ENCODE measurements around the gene GIT1.
"Not testable (repeated sequence)": the region's sequence is repeated elsewhere in the genome, so short reads cannot be mapped to it uniquely, and the experiment has no call there.

The GIT1 gene

DNA sequence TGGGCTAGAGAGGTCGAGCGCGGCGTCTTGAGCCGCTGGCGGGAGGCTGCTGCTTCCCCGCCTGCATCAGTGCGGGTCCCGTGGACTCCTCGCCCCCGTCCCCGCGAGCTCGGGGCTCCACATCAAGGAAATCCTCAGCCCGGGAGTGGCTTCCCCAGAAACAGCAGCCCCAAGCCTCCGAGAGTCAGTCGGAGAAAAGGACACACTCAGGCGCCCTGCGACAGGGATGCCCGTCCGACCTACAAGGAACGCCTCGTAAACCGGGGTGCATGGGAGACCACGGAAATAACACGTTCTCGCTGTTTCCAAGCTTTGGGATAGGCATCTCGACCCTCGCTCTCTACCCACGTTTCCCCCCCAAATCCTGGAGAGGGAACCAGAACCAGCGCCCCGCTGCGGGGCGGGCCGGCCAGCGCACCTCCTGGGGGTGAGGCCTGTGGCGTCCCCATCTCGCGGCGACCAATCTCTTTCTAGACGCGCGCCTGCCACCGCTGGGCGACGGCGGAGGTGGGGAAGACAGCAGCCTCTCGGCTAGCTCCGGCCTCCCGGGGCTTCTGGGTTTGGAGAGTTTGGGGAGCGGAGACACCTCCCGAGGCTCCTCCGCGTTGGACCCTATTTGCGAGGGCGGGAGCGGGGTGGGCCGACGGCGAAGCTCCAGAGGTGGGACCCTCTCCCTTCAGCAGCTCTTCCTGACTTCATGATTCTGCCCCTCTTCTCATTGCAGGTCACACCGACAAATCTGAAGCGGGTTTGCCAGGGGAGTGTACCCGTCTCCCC is 21.7 kb downstream of the GIT1 start:
- peak; percentile 89 for DNase-seq

DNA sequence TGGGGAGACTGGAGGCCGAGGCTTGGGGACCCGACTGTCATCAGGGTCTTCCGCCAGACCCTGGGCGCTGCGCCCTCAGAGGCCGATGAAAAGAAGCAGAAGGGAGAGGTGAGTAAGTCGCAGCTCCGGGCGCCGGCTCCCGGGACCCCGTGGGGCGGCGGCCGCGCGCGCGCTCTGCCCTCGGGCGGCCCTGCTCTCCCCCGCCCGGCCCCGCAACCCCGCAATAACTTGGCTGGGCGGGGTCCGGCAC is 22.2 kb downstream of the GIT1 start:
- DNase-seq = no peak

DNA sequence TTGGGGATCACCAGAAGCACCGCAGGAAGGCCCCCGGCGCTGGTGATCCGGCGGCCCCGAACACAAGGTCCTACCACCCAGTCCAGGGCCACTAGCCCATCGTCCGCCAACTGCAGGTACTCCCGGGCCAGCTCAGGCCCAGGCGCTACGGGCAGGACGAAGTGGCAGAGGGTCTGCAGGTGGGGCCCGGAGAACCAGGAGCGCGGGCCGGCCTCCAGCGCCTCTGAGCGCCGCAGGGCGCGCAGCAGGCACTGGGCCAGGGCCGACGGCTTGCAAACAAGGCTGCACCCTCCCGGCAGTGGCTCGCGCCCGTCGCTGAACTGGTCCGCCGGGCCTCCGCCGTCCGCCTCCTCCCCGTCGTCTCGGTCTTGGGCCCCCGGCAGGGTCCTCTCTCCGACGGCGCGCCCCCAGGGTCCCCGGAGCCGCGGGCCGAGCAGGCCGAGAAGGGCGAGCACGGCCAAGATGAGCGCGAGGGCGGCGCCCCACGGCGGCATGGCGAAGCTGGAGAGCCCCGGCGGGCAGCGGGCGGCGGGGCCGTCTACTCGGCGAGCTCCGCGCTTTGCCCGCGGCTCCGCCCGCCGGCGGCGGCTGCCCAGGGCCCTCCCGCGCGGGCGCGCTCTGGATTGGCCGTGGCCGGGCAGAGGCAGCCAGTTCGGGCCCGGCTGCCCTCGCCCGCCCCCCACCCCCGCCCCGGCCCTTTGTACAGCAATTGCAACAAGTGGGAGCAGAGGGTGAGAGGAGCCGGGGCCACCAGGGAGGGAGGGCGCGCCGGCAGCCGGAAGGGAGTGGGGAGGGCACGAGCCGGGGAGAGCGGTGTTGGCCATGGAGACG is 22.8 kb downstream of the GIT1 start, which contains the start of gene ABHD15:
Gene ABHD15, minus strand, starts transcription at position 565 of the 831 bp plus-strand sequence. Its CDS starts 71 bp downstream, at position 494.
- peak; percentile 76 for DNase-seq

DNA sequence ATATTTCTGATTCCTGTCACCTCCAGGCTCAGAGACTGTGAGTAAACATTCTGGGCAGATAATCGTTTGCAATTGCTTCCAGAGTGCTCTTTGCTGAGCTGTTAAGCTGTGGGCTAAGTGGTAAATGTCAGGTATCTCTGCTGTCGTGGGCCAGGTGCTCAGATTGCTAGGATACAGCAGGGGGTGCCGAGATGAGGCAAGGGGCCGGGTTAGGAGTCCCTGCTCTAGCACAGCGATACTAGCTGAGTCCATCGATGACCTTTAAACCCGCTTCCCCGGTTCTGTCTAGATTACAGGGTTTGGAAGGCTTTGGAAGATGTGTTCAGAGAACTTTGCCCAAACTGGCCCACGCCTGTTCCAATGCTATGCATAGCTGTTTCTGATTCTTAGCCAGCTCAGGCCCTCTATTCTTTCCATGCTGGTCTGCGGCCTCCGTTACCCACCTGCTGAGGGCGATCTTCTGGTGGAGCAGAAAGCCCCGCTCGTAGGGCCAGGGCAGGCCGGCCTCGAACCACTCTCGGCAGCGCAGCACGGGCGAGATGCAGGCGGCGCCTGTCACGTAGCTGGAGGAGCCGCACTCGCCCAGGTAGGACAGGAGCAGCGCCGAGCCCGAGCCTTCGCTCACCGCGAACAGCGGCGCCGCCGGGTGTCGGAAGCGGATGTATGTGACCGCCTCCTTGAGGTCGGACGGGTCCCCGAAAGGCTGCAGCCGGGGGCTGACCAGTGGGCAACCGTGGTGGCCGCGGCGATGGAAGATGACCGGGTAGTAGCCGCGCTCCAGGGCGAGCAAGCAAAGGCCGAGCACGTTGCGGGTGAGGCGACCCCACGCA is 23.6 kb downstream of the GIT1 start:
- DNase-seq = peak; percentile 72

DNA sequence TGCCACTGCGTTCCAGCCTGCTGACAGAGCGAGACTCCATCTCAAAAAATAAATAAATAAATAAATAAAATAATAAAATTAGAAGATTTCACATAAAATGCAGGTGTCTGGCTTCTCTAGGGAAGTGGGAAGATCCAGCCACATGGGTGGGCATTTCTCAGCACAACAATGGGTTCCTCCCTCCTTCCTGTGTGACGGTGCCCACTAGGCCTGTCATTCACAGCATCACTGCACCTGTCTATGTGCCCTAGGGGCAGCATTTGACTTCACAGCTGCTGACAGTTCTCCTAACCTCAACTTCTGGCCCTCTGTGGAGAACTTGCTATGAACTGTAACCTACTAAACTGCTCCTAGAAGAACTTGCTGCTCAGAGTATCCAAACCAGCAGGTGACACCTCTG is 25.6 kb downstream of the GIT1 start:
- no peak for DNase-seq

DNA sequence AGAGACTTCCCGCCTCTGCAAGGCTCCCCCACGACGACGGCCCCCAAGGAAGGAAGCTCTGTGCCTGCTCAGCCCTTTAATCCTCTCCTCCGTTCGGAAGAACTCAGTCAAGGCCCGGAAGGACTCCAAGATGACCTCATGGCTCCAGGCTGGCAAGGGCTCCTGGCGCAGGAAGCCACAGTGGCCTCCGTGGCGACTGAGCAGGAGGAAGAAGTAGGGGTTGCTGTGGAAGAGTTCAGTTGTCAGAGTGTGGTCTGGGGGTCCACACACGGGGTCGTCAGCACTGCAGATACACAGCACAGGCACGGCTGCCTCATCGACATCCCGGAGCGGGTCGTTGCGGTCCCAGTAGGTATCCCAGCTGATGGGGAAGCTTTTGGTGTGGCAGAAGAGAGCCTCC is 26.8 kb downstream of the GIT1 start:
- DNase-seq = no peak

DNA sequence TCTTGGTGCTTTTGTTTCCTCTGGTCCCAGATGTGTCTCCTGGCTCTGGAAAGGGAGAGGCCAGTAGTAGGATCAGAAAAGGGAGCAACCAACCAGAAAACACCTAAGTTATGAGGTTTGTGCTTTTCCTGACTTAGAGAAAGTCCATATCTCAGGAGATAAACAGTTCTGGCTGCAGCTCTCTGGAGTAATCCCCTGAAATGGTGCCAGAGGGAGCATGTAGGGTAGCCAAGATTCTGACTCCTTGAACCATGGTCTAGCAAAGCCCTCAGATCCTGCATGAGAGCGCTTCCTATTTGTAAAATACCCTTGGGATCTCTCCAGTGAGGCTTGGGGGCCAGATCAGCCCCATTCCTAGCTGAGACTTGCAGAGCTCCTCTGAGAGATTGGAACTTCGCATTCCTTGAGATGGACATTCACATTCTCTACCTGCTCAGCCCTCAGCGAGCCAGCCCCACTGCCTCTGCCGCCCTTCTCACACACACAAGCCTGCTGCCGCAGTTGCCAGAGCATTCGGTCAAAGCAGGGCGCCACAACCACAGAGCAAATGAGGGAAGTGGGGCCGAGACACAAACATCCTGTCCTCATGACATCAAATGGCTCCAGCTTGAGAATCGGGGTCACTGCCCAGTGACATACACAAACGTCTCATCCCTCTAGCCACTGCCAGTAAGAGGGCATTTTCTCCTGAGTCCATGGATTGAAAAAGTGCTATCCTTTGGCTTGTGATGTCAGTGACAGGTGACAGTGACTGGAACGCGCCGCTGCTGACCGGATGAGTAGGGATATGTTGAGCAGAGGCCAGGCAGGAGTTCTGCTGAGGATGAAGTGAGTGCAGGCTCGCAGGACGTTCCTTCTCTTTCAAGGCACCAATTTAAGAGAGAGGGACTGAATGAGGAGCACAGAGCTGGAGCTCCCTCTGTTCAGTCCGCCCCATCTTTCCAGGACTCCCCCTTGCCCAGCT is 27.6 kb downstream of the GIT1 start:
- no peak for DNase-seq

DNA sequence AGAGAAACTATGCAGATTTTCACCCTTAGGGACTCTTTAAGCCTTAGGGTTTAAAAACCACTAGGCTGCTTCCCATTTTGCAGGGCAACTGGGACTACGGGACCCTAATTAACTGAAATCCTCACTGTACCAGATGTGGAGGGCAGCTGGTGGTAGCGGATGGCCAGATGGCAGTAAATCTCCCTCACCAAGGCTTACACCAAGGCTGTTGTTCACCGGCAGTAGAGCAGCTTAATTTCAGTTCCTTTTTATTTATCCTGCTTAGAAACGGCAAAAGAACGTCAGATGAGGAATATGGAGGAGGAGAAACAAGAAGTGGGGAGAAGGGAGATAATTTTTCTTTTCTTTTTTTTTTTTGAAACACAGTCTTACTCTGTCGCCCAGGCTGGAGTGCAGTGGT is 29.1 kb downstream of the GIT1 start:
- DNase-seq = no peak

DNA sequence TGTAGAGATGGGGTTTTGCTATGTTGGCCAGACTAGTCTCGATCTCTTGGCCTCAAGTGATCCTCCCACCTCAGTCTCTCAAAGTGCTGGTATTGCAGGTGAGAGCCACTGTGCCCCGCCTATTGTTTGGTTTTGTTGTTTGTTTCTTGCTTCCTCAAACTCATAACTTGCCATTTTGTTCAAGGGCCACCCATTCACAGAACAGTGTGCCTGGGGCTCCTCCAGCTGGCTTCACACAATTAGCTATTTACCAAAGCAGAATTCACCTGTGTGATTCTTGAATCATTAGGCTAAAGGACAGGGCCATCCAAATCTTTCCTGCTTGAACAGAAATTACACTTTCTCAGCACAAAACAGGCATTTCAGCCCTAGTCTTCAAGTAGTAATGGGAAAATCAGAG is 29.8 kb downstream of the GIT1 start:
- DNase-seq = no peak

DNA sequence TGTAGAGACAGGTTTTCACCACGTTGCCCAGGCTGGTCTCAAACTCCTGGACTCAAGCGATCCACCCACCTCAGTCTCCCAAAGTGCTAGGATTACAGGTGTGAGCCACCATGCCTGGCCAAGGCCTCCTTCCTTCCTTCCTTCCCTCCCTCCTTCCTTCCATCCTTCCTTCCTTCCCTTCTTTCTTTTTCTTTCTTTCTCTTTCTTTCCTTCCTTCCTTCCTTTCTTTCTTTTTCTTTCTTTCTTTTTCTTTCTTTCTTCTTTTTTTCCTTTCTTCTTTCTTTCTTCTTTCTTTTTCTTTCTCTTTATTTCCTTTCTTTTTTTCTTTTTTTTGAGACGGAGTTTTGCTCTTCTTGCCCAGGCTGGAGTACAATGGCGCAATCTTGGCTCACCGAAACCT is 31.3 kb downstream of the GIT1 start:
- DNase-seq = not testable (repeated sequence)

DNA sequence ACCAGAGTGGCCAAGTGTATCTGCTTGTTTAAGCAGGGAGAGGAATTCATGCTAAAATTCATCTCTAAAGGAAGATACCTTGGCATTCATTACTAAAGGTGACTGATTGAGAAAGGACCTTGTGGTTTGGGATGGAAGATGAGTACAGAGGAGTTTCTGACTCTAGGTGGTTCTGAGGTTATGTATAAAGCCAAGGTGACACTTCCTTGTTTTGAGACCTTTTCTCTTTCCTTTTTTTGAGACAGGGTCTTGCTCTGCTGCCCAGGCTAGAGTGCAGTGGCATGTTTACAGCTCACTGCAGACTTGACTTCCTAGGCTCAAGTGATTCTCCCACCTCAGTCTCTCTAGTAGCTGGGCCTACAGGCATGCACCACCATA is 31.7 kb downstream of the GIT1 start:
- DNase-seq = peak; percentile 38

DNA sequence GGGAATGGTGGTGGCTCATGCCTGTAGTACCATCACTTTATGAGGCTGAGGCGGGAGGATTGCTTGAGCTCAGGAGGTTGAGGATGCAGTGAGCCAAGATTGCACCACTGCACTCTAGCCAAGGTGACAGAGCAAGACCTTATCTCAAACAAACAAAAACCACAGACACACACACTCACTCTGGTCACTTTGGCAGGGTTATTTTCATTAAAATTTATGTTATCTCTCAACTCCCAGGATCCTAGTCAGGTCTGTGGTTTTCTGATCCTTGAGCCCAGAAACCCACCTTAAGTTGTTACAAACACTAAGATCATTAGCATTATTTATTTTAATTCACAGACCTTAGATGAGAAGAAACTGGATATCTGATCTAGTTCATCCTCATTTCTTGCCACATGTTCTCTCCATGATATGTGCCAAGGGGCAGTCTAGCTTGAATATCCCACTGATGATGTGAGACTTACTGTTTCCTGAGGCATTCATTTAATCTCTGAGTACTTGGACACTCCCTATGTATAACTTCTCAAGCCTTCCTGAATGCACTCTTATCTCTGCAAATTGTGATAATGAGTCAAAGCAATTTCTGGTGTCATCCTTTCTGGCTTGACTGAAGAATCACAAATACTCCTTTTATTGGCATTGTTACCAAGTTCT is 32.2 kb downstream of the GIT1 start:
- no peak for DNase-seq

DNA sequence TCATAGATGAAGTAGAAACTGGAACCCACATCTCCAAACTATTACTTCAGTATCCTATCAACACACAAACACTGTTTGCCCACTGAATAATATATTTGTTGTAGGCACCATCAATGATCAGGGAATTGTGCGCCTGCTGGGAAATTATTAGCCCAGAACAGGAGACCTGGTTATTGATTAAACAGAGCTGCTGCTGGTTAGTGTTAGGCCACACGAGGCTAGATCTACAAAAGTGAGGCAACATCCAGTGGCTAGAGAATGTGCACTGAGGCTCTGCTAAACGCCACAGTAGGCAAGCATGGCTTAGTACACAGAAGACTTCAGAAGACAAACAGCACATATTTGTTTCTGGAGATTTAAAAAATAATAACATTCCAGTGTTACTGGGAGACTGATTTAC is 33.6 kb downstream of the GIT1 start:
- no peak for DNase-seq

DNA sequence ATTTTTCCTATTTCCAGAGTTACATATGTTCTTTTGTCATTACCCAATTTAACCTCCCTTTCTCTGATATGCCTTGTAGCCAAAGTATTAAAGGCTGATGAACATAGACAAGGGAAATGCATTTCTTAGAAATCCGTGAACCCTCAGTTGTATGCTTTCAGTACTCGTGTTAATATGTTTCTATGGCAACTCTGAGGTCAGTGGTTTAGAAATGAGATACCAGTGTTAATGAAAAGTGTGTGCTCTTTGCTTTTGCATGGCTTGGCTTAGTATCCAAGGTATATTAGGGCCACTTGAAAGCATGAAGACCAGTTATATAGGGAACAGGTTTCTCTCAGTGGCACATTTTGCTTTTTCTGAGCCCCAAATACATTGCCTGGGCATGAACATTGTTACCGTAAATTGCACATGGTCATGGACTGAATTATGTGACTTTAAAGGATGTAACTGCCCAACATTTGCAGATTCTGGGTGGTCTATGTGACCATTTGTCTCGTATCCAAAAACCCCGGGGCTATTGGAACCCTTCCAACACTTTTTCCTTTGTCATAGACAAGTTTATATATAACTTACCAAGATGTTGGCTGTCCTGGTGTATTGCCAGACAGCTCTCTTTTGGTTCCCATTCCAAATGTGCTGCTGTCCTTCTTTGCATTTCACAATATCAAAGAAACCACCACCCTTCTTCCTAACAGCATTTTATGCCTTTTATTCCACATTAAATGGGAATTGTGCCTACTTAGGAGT is 40.1 kb downstream of the GIT1 start:
- peak; percentile 53 for DNase-seq

DNA sequence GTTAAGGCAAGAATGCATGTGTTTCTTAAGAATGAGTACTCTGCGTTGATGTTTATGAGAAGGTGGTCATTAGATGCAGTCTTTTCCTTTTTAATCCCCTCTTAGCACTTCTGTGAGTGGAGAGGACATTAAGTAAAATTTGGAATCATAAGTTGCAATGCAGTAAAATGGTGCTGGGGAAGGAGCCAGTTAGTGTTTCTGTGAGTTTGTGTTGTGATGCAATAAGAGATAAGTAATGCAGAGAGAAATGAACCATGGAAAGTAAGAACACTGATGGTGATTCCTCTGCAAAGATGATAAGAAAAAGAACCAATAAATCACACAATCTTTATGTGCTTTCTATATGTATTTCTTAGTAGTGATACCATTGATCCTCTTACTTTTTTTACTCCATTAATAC is 42.6 kb downstream of the GIT1 start:
- DNase-seq = no peak

DNA sequence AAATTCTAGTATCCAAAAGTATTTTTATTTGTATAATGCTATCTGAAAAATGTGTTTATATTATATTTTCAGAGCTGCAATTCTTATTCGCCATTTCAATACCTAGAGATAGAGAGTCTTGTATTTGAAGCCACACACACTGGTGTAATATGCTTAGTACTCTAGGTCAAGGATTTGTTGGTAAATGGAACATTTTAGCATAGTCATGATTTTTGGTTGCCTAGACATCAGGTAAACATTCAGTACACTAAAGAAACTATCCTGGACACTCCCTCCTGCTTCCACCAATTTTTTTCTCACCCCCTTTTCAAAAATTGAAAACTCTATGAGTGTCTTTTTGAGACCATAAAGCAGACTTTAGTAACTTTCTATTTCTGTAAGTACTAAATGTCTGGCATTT is 43.4 kb downstream of the GIT1 start:
- DNase-seq = no peak

DNA sequence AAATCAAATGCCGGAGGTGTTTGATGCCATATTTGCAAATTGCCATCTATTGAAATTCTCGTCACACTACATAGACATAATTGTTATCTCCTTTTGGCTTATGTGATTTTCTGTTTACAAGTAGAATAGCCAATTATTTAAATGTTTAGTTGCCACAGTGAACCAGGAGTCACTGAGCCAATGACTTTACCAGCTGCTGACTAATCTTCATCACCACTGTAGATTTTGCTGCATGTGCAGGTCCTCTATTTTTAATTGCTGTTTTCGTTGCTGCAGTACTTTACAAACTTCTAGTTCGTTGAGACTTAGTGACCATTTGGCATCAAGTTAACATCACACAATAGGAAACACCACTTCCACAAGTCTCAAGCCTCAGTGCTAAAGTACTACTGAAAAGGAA is 45.4 kb downstream of the GIT1 start:
- no peak for DNase-seq

DNA sequence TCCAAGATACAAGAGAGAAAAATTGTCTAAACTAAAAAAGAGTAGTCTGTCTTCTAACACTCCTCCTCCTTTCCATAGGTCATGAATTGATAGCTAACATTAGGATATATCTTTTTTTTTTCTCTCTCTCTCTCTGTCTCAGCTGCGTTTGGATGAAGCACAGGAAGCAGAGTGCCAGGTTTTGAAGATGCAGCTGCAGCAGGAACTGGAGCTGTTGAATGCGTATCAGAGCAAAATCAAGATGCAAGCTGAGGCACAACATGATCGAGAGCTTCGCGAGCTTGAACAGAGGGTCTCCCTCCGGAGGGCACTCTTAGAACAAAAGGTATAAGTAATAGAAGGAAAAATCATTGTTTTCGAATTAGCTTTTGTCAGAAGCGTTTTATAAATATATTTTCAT is 55.5 kb downstream of the GIT1 start:
- DNase-seq = no peak

DNA sequence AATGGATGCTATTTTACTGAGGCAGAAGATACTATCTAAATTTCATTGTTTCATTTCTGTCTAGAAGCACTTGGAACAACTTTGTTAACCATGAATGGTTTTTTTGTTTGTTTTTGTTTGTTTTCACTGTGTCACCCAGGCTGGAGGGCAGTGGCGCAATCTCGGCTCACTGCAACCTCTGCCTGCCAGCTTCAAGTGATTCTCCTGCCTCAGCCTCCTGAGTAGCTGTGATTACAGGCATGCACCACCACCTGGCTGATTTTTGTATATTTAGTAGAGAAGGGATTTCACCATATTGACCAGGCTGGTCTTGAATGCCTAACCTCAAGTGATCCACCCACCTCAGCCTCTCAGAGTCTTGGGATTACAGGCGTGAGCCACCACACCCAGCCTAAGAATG is 63.1 kb downstream of the GIT1 start:
- DNase-seq = no peak

DNA sequence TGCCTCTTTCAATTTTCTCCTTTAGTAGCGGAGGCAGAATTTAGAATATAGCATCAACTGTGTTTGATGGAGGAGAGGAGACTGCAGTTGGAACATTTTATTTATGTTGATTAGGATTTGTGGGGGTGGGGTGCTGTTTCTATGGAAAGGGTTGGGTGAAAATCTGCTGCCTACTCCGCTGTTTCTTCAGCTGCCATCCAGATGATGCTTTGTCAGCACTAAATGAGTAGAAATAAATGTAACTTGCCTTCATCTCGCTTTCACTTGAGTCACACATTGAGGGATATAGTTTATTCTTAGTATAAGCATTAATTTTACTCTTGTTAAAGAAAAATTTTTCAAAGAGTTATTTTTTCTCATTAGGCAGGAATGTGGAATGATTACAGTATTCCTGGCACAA is 64.8 kb downstream of the GIT1 start:
- DNase-seq = no peak

Measured in activated CD4-positive, alpha-beta T cell treated with anti-CD3 and anti-CD28 coated beads, Interleukin-2, Interleukin-6, amounts not matched to agents 100 ng/mL and 50 ng/mL, durations not matched to agents 16 hours and 8 hours (primary cell).